ENCODE data around the gene WFS1.

GRCh38 chr4:6325788-6326290 is 56.2 kb downstream of the WFS1 start:
- TF ChIP-seq POLR2AphosphoS5 (IDR thresholded peaks at IDR 0.05), result no peak
- no peak for TF ChIP-seq CTCF (IDR thresholded peaks at IDR 0.05)
- no peak for TF ChIP-seq POLR2A (IDR thresholded peaks at IDR 0.05)

All from upper lobe of left lung (tissue), 4 donors.